HFF-Myc (cell line): ENCODE results near the gene HIPK2.

ENCODE experiments used
- DNase-seq: peaks from one replicate; pipeline ENCODE4 v3.0.0-alpha.2; 2011; ENCODE audit warnings: low read depth; ENCODE audit errors: extremely low read depth
- H3K4me3 ChIP-seq: replicated peaks from 2 replicates; pipeline ENCODE4 v1.5.1; 2011; ENCODE audit warnings: low read depth, mild to moderate bottlenecking, control low read depth, low read length
- CTCF ChIP-seq: IDR thresholded peaks from 2 replicates; pipeline ENCODE4 v1.5.1; 2012; ENCODE audit warnings: mild to moderate bottlenecking, low read depth, low read length, control low read depth; ENCODE audit errors: missing control alignments

HIPK2 gene

GRCh38 chr7:139582130-139582650 is 195.6 kb downstream of the HIPK2 start:
- DNase-seq = no peak
- H3K4me3 ChIP-seq = no peak overlapping the region
- no peak for TF ChIP-seq CTCF

GRCh38 chr7:139580435-139580834 is 197.4 kb downstream of the HIPK2 start:
- DNase-seq = no peak
- no peak overlapping the region for H3K4me3 ChIP-seq
- no peak for TF ChIP-seq CTCF

DNA sequence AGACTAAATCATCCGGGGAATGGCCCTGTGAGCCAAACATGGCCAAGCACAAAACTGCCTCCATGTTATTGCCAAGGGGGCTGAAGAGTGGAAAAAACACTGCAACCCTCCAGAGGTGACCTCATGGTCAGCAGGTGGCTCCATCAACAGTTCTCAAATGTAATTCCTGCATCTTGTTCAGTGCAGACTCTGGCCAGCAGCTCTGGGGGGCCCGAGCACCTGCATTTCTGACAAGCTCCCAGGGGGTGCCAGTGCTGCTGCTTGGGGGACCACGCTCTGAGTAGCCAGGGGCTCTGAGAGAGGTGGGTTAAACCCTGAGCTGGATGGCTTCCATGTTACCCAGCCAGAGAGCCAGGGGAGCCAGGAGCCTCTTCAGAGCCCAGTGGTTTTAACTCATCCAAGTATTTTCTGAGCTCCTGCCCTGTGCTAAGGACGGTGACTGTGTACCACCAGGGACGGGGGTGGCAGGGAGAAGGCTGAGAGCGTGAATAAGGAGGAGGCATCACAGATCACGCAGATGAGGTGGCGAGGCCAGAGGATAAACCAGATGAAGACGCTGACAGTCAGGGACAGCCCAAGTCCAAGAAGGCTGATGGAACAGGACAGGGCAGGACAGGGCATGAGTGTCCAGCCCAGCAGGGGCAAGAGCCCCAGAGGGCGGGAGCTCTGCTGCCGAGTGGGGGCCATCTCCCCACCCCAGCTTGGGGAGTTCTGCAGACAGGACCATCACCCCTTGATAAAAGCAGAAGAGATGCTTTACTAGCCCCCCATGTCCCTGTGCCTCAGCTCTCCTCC is 201.4 kb downstream of the HIPK2 start:
- no peak for DNase-seq
- TF ChIP-seq CTCF = no peak
- no peak overlapping the region for H3K4me3 ChIP-seq

DNA sequence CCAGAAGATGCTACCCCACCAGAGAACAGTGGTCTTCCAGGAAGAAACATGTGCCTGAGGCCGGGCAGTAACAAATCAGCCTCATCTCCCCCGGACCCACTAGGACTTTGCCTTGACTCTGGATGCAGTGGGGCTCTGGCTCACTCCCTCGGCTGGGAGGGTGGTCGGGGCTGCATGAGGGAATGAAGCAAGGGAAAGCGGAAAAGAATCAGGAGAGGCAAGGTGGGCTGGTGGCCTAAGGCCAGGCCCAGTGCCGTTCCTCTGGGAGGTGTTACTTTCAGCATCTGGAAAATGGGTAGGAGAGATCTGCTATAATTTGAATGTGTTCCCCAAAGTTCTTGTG is 202.5 kb downstream of the HIPK2 start:
- no peak for TF ChIP-seq CTCF

GRCh38 chr7:139574618-139575337 is 203.0 kb downstream of the HIPK2 start:
- no peak for TF ChIP-seq CTCF
- H3K4me3 ChIP-seq = no peak overlapping the region
- no peak for DNase-seq

More for the DNA sequence above, 202.5 kb downstream of the HIPK2 start:
- DNase-seq = no peak
- no peak overlapping the region for H3K4me3 ChIP-seq

- no peak overlapping the region for H3K4me3 ChIP-seq
- TF ChIP-seq CTCF = no peak
- DNase-seq = no peak
Measured at GRCh38 chr7:139573871-139574270, 203.9 kb downstream of the HIPK2 start.
